HG02623 (cell line): ENCODE data around the gene RFTN1.
"Not testable (repeated sequence)": the region's sequence is repeated elsewhere in the genome, so short reads cannot be mapped to it uniquely, and the experiment has no call there.

Source experiments
- ATAC-seq: cut with Tn5 transposase; IDR thresholded peaks from one replicate; pipeline ENCODE4 v1.9.1; 2021; ENCODE audit warnings: moderate library complexity; ENCODE audit not compliant: unreplicated experiment

Gene RFTN1

GRCh38 chr3:16508243-16508578 lies 5.3 kb downstream of the RFTN1 start:
- ATAC-seq: no peak

GRCh38 chr3:16507578-16508242 lies 5.8 kb downstream of the RFTN1 start:
- no peak for ATAC-seq

- no peak for ATAC-seq
These were observed 6.5 kb downstream of the RFTN1 start for GRCh38 chr3:16506884-16507577.

- no peak for ATAC-seq
These were observed 7.0 kb downstream of the RFTN1 start for GRCh38 chr3:16506451-16506850.

GRCh38 chr3:16504692-16505091 lies 8.8 kb downstream of the RFTN1 start:
- ATAC-seq: no peak

GRCh38 chr3:16504242-16504641 lies 9.3 kb downstream of the RFTN1 start:
- peak; percentile 77 for ATAC-seq

GRCh38 chr3:16503191-16503776 lies 10.2 kb downstream of the RFTN1 start:
- ATAC-seq: no peak

- no peak for ATAC-seq
These were observed 11.1 kb downstream of the RFTN1 start for GRCh38 chr3:16502347-16502908.

GRCh38 chr3:16501376-16501775 lies 12.1 kb downstream of the RFTN1 start:
- no peak for ATAC-seq

- no peak for ATAC-seq
These were observed 12.6 kb downstream of the RFTN1 start for GRCh38 chr3:16500911-16501310.

GRCh38 chr3:16500093-16500492 lies 13.4 kb downstream of the RFTN1 start:
- no peak for ATAC-seq

GRCh38 chr3:16499351-16499750 lies 14.1 kb downstream of the RFTN1 start:
- no peak for ATAC-seq

GRCh38 chr3:16498130-16498890 lies 15.2 kb downstream of the RFTN1 start:
- no peak for ATAC-seq

- ATAC-seq: peak; percentile 47
These were observed 16.9 kb downstream of the RFTN1 start for GRCh38 chr3:16496408-16497222.

GRCh38 chr3:16496008-16496407 lies 17.5 kb downstream of the RFTN1 start:
- peak; percentile 17 for ATAC-seq

- no peak for ATAC-seq
These were observed 18.6 kb downstream of the RFTN1 start for GRCh38 chr3:16494814-16495431.

- ATAC-seq: no peak
These were observed 19.4 kb downstream of the RFTN1 start for GRCh38 chr3:16494094-16494493.

GRCh38 chr3:16490062-16490619 lies 23.4 kb downstream of the RFTN1 start:
- ATAC-seq: no peak

GRCh38 chr3:16489326-16490061 lies 24.0 kb downstream of the RFTN1 start:
- ATAC-seq: not testable (repeated sequence)
